NCI-H2029 treated with DMSO at 0.1 percent for 48 hours (cell line): ENCODE measurements around the gene POLRMT.
"Not testable (repeated sequence)": the region's sequence is repeated elsewhere in the genome, so short reads cannot be mapped to it uniquely, and the experiment has no call there.

ENCODE experiments used
- DNase-seq: peaks from one replicate; lab custom pipeline; 2025; lab: John Stamatoyannopoulos, UW

POLRMT gene

DNA sequence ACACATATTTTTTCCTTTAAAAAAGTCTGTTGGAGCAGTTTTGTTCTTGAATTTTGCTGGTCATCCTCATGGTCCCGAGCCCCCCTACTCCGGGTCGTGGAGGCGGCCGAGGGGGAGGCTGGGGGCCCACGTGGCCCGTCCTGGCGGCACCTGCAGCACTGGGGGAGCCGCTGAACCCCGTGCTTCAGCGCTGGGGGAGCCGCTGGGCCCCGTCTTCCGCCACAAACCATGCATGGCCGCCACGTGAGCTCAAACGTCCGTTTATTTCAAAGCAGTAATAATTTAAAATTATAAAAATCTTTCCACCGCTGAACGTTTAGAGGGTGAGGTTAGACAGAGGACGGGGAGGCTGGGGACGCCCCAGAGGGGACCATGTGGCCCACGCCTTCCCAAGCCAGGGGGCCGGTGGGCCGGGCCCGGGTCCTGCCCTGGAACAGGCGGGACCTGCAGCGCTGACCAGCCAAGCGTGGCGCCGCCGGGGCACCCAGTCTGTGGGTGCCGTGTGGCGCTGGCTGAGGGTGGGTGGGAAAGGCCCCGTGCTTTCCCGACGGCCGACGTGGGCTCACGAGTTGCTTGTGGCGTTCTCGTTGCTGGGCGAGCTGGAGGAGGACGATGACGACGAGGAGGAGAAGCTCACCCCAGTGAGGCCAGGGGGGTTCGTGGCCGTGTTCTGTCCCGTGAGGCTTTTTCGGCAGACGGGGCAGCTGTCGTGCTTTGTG lies 14.4 kb upstream of the POLRMT start:
- no peak for DNase-seq

GRCh38 chr19:646779-647565 lies 13.6 kb upstream of the POLRMT start:
- DNase-seq, result no peak

- DNase-seq, result no peak
Observed at GRCh38 chr19:645912-646778, 12.8 kb upstream of the POLRMT start.

DNA sequence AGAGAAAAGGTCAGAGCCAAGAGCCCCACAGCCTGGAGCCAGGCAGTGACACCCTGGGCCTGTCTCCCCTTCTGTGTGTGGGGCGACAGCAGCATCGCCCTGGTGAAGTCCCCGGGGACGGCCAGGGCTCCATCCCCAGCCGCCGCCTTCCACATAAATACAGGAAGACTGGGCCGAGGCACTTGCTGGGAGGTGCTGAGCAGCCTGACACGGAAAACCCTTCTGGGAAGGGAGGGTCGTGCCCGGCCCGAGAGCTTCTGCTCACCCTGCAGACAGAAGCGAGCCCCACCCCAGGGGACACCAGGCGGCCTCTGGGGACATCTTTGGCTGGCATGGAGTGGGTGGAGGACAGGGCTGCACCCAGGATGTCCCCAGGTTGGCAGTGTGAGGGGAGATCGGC lies 11.5 kb upstream of the POLRMT start:
- DNase-seq, result no peak

DNA sequence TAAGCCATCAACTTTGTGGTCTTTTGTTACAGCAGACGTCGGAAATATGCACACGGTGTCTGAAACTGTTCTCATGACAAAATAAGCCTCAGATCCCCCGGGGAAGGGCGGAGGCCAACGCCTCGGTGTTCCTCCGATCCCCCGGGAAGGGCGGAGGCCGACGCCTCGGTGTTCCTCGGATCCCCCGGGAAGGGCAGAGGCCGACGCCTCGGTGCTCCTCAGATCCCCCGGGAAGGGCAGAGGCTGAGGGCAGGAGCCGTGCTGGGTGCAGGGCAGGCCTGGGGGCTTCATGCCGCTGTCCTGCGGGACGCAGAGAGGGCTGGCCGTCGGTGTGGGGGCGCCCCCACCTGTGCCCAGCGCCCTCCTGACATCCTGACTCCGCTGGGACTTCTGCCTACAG lies 11.0 kb upstream of the POLRMT start:
- no peak for DNase-seq

- no peak for DNase-seq
Observed at GRCh38 chr19:643736-644135, 10.4 kb upstream of the POLRMT start.

DNA sequence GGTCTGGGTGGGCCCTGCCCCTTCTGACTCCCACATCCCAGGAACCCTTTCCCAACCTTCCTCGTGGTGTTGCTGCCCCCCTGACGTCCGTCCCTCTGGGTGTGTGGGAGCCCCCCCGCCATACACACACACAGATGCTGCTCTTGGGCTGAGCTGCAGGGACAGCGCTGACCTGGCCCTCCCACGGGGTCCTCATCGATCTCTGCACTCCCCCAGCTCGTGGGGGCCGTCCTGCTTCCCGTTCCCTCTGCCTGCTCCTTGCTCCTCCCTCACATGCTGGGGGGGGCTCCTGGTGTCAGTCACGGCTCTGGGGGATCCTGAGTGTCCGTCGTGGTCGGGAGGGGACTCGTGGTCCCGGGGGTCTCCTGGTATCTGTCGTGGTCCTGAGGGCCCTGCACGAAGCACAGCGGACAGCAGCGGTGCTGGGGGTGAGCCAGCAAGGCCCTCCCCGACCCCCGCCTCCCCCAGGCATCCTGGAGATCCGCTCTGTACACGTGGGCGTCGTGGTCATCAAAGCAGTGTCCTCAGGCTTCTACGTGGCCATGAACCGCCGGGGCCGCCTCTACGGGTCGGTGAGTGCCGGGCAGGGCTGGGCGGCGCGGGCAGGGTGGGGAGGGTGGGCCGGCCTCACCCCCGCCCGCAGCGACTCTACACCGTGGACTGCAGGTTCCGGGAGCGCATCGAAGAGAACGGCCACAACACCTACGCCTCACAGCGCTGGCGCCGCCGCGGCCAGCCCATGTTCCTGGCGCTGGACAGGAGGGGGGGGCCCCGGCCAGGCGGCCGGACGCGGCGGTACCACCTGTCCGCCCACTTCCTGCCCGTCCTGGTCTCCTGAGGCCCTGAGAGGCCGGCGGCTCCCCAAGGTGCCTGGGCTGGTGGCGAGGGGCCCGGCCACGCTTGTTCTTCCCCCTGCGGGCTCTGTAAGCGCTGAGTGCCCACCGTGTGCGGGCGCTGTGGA lies 9.7 kb upstream of the POLRMT start:
- DNase-seq, result no peak

DNA sequence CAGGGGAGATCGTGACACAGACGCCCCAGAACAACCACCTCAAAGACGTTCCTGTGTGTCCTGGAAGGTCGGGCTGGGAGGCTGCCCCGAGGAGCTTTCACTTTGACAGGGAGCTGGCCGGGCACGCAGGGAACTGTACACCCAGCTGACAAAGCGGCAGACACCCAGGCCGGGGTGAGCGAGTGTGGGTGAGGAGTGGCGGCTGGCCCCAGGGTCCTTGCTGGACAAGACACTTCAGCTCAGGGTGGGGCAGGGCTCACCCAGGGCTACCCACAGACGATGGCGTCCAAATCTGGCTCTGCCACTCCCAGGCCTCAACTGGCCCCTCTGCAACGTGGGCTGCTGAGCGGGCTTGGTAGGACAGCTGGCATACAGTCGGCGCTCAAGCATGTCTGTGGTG lies 8.4 kb upstream of the POLRMT start:
- no peak for DNase-seq

- no peak for DNase-seq
Observed at GRCh38 chr19:640606-641189, 7.4 kb upstream of the POLRMT start.

DNA sequence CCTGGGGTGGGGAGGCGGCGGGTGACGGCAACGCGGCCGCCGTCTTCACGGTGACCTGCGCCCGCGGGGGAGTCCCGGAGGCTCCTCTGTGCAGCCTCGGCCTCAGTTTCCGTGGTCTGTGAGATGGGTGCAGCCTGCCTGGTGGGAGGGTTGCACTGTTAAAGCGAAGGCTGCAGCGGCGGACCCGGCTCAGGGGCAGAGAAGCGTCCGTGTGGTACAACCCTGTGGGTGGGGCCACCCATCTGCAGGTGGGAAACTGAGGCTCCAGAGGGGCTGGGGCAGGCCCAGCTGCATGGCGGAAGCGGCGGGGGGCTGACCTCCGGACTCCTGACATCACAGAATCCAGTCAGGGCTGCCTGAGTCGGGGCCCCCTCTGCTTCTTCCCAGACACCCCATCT lies 6.8 kb upstream of the POLRMT start:
- no peak for DNase-seq

DNA sequence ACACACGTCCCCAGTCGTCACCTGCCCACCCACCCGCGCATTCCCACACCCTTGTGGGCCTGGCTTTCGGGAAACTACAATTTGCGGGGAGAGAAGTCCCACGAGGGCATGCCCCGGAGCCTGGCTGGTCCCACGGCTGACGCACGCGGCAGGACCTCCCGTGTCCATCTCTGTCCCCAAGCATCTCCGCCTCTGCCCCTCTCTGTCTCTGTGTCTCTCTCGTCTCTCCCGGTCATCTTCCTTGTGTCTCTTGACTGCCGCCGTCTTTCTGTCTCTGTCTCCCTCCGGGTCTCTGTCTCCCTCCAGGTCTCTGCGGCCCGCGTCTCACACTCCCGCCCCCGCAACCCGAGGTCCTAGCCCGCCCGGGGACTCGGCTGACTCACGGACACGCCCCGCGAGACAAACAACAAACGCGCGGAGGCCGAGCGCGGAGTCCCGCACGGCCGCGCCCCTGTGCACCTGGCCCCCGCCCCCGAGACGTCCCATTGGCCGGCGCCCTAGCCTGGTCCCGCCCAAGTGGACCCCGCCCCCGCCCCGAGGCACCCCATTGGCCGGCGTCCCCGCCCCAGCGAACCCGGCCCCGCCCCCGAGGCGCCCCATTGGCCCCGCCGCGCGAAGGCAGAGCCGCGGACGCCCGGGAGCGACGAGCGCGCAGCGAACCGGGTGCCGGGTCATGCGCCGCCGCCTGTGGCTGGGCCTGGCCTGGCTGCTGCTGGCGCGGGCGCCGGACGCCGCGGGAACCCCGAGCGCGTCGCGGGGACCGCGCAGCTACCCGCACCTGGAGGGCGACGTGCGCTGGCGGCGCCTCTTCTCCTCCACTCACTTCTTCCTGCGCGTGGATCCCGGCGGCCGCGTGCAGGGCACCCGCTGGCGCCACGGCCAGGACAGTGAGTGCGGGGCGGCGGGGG lies 6.2 kb upstream of the POLRMT start, which contains the start of gene FGF22:
Gene FGF22 (plus strand): TSS at position 627 of the 908 bp plus-strand sequence. CDS start 47 bp downstream, at position 674.
- peak; percentile 26 for DNase-seq

DNA sequence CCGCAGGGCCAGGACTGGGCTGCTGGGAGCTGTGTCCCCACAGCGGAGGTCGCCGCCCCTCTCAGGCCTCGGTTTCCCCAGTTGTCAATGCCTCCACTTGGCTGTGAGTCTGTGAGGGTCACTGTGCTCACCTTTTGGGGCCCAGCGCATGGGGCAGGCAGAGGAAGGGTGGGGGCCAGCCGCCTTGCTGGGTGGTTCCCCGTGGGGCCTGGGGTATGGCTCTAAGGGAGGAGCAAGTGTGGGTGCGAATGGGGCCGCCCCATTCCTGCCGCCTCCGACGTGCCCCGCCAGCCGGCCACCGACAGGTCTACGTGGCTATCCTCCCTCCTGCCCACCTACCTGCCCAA lies 5.5 kb upstream of the POLRMT start:
- no peak for DNase-seq

GRCh38 chr19:634975-635652 lies 1.8 kb upstream of the POLRMT start:
- no peak for DNase-seq

DNA sequence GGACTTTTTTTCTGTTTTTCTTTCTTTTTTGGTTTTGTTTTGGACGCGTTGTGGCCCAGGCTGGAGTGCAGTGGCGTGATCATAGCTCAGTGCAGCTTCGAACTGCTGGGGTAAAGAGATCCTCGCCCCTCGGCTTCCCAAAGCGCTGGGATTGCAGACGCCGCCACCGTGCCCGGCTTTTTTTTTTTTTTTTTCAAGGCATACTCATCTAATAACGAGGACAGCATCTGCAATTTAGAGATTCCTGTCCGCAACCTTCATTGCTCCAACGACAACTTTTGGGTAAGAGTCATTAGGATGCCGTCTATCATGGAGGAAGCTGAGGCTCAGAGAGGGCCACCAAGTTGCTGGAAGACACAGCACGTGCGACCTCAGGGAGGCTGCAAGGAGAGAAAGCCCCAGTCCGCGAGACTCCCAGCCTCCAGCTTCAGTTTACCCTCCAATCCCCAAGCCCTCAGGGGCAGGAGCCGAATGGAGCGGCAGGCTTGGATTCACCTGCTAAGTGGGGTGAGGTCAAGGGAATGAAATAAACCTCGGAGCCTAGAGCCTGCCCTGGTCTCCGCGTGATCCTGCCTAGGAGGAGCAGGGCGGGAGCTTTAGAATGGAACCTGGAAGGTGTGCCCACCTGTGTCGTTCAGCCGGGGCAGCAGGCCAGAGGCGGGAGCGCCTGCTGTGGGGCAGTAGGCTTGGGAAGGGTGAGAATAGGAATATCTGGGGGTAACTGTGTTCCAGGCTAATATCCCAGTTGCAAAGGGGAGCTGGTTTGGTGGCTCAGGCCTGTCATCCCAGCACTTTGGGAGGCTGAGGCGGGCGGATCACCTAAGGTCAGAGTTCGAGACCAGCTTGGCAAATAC lies 676 bp upstream of the POLRMT start:
- no peak for DNase-seq

DNA sequence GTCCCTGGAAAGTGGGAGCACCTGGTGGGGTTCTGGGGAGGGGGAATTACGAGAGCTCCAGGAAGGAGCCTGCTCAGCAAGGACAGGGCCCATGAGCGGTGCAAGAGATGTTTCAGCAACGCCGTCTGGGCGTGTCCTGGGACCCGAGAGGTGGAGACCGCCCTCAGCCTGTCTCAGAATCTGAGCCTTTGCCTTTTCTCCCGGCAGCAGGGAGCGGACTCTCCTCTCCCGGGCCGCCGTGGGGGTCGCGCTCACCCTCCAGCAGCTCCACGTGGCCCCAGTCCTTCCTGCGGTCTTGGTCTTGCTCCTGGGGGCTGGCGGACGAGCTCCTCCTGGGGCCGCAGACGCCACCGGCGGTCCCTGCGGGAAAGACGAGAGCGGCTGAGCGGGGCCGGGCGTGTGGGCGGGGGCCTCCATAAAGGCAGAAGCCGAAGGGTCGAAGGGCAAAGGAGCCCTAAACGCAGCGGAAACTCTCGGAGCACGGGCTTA lies 714 bp downstream of the POLRMT start:
- no peak for DNase-seq

- no peak for DNase-seq
Observed at GRCh38 chr19:629961-630714, 3.2 kb downstream of the POLRMT start.

DNA sequence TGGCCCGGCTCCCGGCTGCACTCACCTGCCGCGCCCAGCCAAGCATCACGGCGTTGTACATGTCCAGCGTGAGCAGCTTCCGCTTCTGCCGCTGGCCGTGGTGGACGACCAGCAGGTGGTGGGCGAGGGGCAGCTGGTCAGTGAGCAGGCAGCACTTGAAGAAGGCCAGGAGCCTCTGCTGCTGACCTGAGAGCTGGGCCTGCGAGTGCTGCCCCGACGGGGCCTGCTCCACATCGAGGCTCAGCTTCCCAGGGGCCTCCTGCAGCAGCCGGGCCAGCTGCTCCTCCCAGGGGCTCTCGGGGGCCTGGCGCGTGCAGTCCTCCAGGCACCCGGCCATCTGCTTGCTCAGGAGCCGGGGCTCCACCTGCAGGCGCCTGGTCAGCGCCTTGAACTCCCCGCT lies 3.8 kb downstream of the POLRMT start:
- not testable (repeated sequence) for DNase-seq

- no peak for DNase-seq
Observed at GRCh38 chr19:628168-628567, 5.2 kb downstream of the POLRMT start.
